ENCODE results near the gene COL15A1. TPM values are rescaled to one million over a fixed set of nuclear protein-coding genes. Genes with fewer than 3 reads are reported as not detected.

Gene COL15A1
- total and polyA plus RNA-seq, 2 of the 8 experiments (the other 6 are each of a cell fraction or from before 2014, with no cell fraction given) = 0.12 to 0.15 TPM

DNA sequence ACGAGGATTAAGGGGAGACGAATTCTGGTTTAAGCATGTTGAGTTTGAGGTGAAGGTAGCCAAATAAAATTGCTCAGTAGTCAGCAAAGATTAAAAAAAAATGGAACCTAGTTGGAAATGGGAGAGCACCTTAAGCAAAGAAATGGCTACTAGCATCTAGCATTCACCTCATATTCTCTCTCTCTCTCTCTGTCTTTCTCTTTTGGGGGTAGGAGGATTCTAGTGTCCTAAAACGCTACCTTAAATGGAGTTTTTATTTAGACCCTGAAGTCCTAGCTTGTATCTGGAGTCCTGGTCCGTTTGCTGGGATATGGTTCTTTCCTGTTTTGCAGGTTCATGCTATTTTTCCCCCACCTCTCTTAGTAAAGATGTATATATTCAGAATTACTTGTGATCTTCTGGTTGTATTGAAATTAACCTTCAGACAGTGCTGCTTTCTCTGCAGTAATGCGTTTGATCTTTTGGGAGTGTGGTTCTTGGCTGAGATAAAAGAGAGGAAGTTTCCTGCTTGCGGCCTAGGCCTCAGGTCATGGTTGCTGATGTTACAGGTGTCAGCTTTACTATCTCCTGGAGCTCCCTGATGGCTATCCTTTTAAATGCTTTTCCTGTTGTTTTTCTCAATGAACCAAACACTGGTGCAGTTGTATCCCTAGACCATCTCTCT is 169.2 kb downstream of the COL15A1 start (continued):
- TF ChIP-seq, protein P1, sequence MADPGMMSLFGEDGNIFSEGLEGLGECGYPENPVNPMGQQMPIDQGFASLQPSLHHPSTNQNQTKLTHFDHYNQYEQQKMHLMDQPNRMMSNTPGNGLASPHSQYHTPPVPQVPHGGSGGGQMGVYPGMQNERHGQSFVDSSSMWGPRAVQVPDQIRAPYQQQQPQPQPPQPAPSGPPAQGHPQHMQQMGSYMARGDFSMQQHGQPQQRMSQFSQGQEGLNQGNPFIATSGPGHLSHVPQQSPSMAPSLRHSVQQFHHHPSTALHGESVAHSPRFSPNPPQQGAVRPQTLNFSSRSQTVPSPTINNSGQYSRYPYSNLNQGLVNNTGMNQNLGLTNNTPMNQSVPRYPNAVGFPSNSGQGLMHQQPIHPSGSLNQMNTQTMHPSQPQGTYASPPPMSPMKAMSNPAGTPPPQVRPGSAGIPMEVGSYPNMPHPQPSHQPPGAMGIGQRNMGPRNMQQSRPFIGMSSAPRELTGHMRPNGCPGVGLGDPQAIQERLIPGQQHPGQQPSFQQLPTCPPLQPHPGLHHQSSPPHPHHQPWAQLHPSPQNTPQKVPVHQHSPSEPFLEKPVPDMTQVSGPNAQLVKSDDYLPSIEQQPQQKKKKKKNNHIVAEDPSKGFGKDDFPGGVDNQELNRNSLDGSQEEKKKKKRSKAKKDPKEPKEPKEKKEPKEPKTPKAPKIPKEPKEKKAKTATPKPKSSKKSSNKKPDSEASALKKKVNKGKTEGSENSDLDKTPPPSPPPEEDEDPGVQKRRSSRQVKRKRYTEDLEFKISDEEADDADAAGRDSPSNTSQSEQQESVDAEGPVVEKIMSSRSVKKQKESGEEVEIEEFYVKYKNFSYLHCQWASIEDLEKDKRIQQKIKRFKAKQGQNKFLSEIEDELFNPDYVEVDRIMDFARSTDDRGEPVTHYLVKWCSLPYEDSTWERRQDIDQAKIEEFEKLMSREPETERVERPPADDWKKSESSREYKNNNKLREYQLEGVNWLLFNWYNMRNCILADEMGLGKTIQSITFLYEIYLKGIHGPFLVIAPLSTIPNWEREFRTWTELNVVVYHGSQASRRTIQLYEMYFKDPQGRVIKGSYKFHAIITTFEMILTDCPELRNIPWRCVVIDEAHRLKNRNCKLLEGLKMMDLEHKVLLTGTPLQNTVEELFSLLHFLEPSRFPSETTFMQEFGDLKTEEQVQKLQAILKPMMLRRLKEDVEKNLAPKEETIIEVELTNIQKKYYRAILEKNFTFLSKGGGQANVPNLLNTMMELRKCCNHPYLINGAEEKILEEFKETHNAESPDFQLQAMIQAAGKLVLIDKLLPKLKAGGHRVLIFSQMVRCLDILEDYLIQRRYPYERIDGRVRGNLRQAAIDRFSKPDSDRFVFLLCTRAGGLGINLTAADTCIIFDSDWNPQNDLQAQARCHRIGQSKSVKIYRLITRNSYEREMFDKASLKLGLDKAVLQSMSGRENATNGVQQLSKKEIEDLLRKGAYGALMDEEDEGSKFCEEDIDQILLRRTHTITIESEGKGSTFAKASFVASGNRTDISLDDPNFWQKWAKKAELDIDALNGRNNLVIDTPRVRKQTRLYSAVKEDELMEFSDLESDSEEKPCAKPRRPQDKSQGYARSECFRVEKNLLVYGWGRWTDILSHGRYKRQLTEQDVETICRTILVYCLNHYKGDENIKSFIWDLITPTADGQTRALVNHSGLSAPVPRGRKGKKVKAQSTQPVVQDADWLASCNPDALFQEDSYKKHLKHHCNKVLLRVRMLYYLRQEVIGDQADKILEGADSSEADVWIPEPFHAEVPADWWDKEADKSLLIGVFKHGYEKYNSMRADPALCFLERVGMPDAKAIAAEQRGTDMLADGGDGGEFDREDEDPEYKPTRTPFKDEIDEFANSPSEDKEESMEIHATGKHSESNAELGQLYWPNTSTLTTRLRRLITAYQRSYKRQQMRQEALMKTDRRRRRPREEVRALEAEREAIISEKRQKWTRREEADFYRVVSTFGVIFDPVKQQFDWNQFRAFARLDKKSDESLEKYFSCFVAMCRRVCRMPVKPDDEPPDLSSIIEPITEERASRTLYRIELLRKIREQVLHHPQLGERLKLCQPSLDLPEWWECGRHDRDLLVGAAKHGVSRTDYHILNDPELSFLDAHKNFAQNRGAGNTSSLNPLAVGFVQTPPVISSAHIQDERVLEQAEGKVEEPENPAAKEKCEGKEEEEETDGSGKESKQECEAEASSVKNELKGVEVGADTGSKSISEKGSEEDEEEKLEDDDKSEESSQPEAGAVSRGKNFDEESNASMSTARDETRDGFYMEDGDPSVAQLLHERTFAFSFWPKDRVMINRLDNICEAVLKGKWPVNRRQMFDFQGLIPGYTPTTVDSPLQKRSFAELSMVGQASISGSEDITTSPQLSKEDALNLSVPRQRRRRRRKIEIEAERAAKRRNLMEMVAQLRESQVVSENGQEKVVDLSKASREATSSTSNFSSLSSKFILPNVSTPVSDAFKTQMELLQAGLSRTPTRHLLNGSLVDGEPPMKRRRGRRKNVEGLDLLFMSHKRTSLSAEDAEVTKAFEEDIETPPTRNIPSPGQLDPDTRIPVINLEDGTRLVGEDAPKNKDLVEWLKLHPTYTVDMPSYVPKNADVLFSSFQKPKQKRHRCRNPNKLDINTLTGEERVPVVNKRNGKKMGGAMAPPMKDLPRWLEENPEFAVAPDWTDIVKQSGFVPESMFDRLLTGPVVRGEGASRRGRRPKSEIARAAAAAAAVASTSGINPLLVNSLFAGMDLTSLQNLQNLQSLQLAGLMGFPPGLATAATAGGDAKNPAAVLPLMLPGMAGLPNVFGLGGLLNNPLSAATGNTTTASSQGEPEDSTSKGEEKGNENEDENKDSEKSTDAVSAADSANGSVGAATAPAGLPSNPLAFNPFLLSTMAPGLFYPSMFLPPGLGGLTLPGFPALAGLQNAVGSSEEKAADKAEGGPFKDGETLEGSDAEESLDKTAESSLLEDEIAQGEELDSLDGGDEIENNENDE (IDR thresholded peaks at IDR 0.05; ENCODE audit: insufficient replicate concordance, low read length) = no peak
- TF ChIP-seq, protein P2, sequence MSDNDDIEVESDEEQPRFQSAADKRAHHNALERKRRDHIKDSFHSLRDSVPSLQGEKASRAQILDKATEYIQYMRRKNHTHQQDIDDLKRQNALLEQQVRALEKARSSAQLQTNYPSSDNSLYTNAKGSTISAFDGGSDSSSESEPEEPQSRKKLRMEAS (IDR thresholded peaks at IDR 0.05) = no peak
- TF ChIP-seq SP1 (IDR thresholded peaks at IDR 0.05; ENCODE audit: low read depth, low read length) (no peak), EGR1 (IDR thresholded peaks at IDR 0.05; ENCODE audit: borderline replicate concordance, low read depth, low read length) (no peak), BACH1 (IDR thresholded peaks at IDR 0.05; ENCODE audit: low read length) (no peak), BCL11A (IDR thresholded peaks at IDR 0.05; ENCODE audit: low read depth in 2 of 2, low read length in 2 of 2) (no peak)
- TF ChIP-seq, protein P3, sequence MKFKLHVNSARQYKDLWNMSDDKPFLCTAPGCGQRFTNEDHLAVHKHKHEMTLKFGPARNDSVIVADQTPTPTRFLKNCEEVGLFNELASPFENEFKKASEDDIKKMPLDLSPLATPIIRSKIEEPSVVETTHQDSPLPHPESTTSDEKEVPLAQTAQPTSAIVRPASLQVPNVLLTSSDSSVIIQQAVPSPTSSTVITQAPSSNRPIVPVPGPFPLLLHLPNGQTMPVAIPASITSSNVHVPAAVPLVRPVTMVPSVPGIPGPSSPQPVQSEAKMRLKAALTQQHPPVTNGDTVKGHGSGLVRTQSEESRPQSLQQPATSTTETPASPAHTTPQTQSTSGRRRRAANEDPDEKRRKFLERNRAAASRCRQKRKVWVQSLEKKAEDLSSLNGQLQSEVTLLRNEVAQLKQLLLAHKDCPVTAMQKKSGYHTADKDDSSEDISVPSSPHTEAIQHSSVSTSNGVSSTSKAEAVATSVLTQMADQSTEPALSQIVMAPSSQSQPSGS (IDR thresholded peaks at IDR 0.05; ENCODE audit: low read length) = no peak

Data from H1 (cell line).